Hepatocyte (in vitro differentiated cells): ENCODE measurements around the gene SH3BP1. TPM values are rescaled to one million over a fixed set of nuclear protein-coding genes. Genes with fewer than 3 reads are reported as not detected.
A peak's percentile ranks its signal among the peaks of the same experiment; 100 is the strongest.

ENCODE experiments used
- DNase-seq: peaks from one replicate; pipeline ENCODE4 v3.0.0-alpha.2; 2016; ENCODE audit warnings: low spot score
- H2AFZ ChIP-seq: fragments of 200-600 bp; sonication (generic); 2 replicates; pipeline ENCODE4 v1.6.0; 2016; ENCODE audit warnings: antibody characterized with exemption, mild to moderate bottlenecking
- H3K27ac ChIP-seq: fragments of 200-600 bp; sonication (generic); 2 replicates; pipeline ENCODE4 v1.5.1; 2016; ENCODE audit warnings: mild to moderate bottlenecking
- H3K27me3 ChIP-seq: fragments of 200-600 bp; sonication (generic); 2 replicates; pipeline ENCODE4 v1.6.1; 2016
- H3K36me3 ChIP-seq: fragments of 200-600 bp; sonication (generic); replicated peaks from 2 replicates; pipeline ENCODE4 v1.5.1; 2016; ENCODE audit warnings: low read depth; ENCODE audit not compliant: insufficient read depth
- H3K4me1 ChIP-seq: fragments of 200-600 bp; sonication (generic); 2 replicates; pipeline ENCODE4 v1.5.1; 2016; ENCODE audit warnings: mild to moderate bottlenecking, moderate library complexity; ENCODE audit not compliant: insufficient read depth
- H3K4me2 ChIP-seq: fragments of 200-600 bp; sonication (generic); 2 replicates; pipeline ENCODE4 v1.6.0; 2016
- H3K4me3 ChIP-seq: fragments of 200-600 bp; sonication (generic); 2 replicates; pipeline ENCODE4 v1.5.1; 2016; ENCODE audit warnings: mild to moderate bottlenecking
- H3K79me2 ChIP-seq: fragments of 200-600 bp; sonication (generic); 2 replicates; pipeline ENCODE4 v1.6.0; 2017; ENCODE audit warnings: mild to moderate bottlenecking
- H3K9me2 ChIP-seq: fragments of 200-600 bp; sonication (generic); replicated peaks from 2 replicates; pipeline ENCODE4 v1.6.0; 2017; ENCODE audit warnings: mild to moderate bottlenecking; ENCODE audit not compliant: insufficient read depth
- H3K9me3 ChIP-seq: fragments of 200-600 bp; sonication (generic); 2 replicates; pipeline ENCODE4 v1.5.1; 2016; ENCODE audit warnings: low read depth, mild to moderate bottlenecking
- H4K20me1 ChIP-seq: fragments of 200-600 bp; sonication (generic); 2 replicates; pipeline ENCODE4 v1.6.0; 2016; ENCODE audit warnings: mild to moderate bottlenecking; ENCODE audit not compliant: insufficient read depth, poor library complexity, severe bottlenecking
- CTCF ChIP-seq: fragments of 200-600 bp; sonication (generic); IDR thresholded peaks from 2 replicates; pipeline ENCODE4 v1.5.1; 2016; ENCODE audit warnings: antibody characterized with exemption, mild to moderate bottlenecking; ENCODE audit not compliant: poor library complexity
- EZH2 ChIP-seq: fragments of 200-600 bp; sonication (generic); IDR thresholded peaks from 2 replicates; pipeline ENCODE4 v1.6.1; 2016; ENCODE audit warnings: antibody characterized with exemption, mild to moderate bottlenecking, borderline replicate concordance
- EZH2phosphoT487 ChIP-seq: fragments of 200-600 bp; sonication (generic); IDR thresholded peaks from one replicate; pipeline ENCODE4 v1.6.1; 2018; ENCODE audit warnings: antibody characterized with exemption, mild to moderate bottlenecking, low read depth, moderate library complexity; ENCODE audit not compliant: unreplicated experiment, severe bottlenecking
- WGBS: methylation state at CpG from one replicate; pipeline ENCODE4 v1.1.6; 2016; ENCODE audit warnings: low lambda C conversion rate; ENCODE audit errors: missing lambda C conversion rate; 5-methylcytosine and 5-hydroxymethylcytosine counted together
- polyA plus RNA-seq: library from polyadenylated mRNA; unstranded; fragments of >200 nt; fragmentation: Nextera tagmentation; extraction: Ambion mirVana; gene quantifications from 2 replicates; pipeline ENCODE4 v1.2.1, GENCODE V29; 2016
- total RNA-seq: library from RNA; depleted of rRNA; stranded (reverse); fragments of >200 nt; gene quantifications from 2 replicates; pipeline ENCODE4 v1.2.3, GENCODE V29; 2014

SH3BP1 gene
- total and polyA plus RNA-seq, 2 experiments from 2014 or later: 12.3 to 14.0 TPM

GRCh38 chr22:37627121-37627520 is 12.3 kb upstream of the SH3BP1 start:
- H3K4me1 ChIP-seq: peaks cover 22% of the 10 kb centered on the region
- 88% methylated on average over 7 of the region's 7 CpGs for WGBS
- no peaks in the 10 kb centered on the region for H4K20me1 ChIP-seq
- no peaks in the 10 kb centered on the region for H3K9me3 ChIP-seq
- no peak for DNase-seq
- H3K27ac ChIP-seq: peak overlapping the region; percentile 15
- no peaks in the 10 kb centered on the region for H3K79me2 ChIP-seq
- H3K27me3 ChIP-seq: no peaks in the 10 kb centered on the region
- H3K4me3 ChIP-seq: no peak overlapping the region
- H3K36me3 ChIP-seq: no peaks in the 10 kb centered on the region
- no peak for TF ChIP-seq EZH2
- TF ChIP-seq CTCF: no peak
- no peak for TF ChIP-seq EZH2phosphoT487
- H3K4me2 ChIP-seq: no peak overlapping the region
- no peak overlapping the region for H2AFZ ChIP-seq
- H3K9me2 ChIP-seq: no peaks in the 10 kb centered on the region

- no peak for DNase-seq
- Histone ChIP-seq H2AFZ (no peak overlapping the region), H3K79me2 (no peaks in the 10 kb centered on the region), H3K9me2 (no peaks in the 10 kb centered on the region), H3K9me3 (no peaks in the 10 kb centered on the region), H3K36me3 (no peaks in the 10 kb centered on the region), H3K4me2 (no peak overlapping the region), H4K20me1 (no peaks in the 10 kb centered on the region), H3K4me3 (no peak overlapping the region), H3K4me1 (peaks cover 26% of the 10 kb centered on the region), H3K27me3 (no peaks in the 10 kb centered on the region), H3K27ac (no peak overlapping the region)
- WGBS: 90% methylated on average over 6 of the region's 6 CpGs
- TF ChIP-seq CTCF (no peak), EZH2 (no peak), EZH2phosphoT487 (no peak)
Measured at GRCh38 chr22:37627545-37627944, 11.9 kb upstream of the SH3BP1 start.

- Histone ChIP-seq H3K4me1 (peaks cover 37% of the 10 kb centered on the region), H4K20me1 (no peaks in the 10 kb centered on the region), H2AFZ (no peak overlapping the region), H3K36me3 (no peaks in the 10 kb centered on the region), H3K4me2 (no peak overlapping the region), H3K27ac (no peak overlapping the region), H3K9me3 (no peaks in the 10 kb centered on the region), H3K27me3 (no peaks in the 10 kb centered on the region), H3K4me3 (no peak overlapping the region), H3K79me2 (no peaks in the 10 kb centered on the region), H3K9me2 (no peaks in the 10 kb centered on the region)
- DNase-seq: no peak
- TF ChIP-seq CTCF (no peak), EZH2 (no peak), EZH2phosphoT487 (no peak)
- 94% methylated on average over 8 of the region's 8 CpGs for WGBS
Measured at GRCh38 chr22:37628830-37629229, 10.6 kb upstream of the SH3BP1 start.

- Histone ChIP-seq H3K4me1 (peaks cover 44% of the 10 kb centered on the region), H3K27me3 (no peaks in the 10 kb centered on the region), H3K27ac (no peak overlapping the region), H2AFZ (no peak overlapping the region), H3K4me3 (no peak overlapping the region), H3K9me2 (no peaks in the 10 kb centered on the region), H3K9me3 (no peaks in the 10 kb centered on the region), H4K20me1 (no peaks in the 10 kb centered on the region), H3K36me3 (no peaks in the 10 kb centered on the region), H3K4me2 (no peak overlapping the region), H3K79me2 (no peaks in the 10 kb centered on the region)
- DNase-seq: no peak
- TF ChIP-seq EZH2: no peak
- 88% methylated on average over 8 of the region's 10 CpGs for WGBS
Measured at GRCh38 chr22:37629928-37630327, 9.5 kb upstream of the SH3BP1 start.
